Endothelial cell of umbilical vein (primary cell): ENCODE results near the gene PHLPP1. TPM values are rescaled to one million over a fixed set of nuclear protein-coding genes. Genes with fewer than 3 reads are reported as not detected.

Experiments used
- BruUV-seq: library from RNA; stranded (reverse); fragments of 400-500 nt; replicated peaks from 2 replicates; lab custom pipeline; 2021; lab: Mats Ljungman, UMichigan
- CTCF ChIA-PET: fragments of 300-600, 350-600 bp; sonication (Branson Sonifier 250); formaldehyde crosslinking; loops from one replicate; lab custom pipeline; 2021; ENCODE audit warnings: antibody characterized with exemption, inconsistent platforms; lab: Charles Lee
- POLR2A ChIA-PET: fragments of 300-600, 350-600 bp; sonication (Branson Sonifier 250); formaldehyde crosslinking; loops from one replicate; lab custom pipeline; 2021; ENCODE audit warnings: antibody characterized with exemption, inconsistent platforms; lab: Charles Lee
- DNase-seq: peaks from one replicate; pipeline ENCODE4 v3.0.0-alpha.2; 2011; ENCODE audit warnings: low read depth, low spot score
- FAIRE-seq: peaks from 2 replicates; lab custom pipeline; 2011; peaks lifted over from hg19 to GRCh38; lab: Jason Lieb, UNC
- H2AFZ ChIP-seq: 2 replicates; pipeline ENCODE4 v1.6.0; 2012; ENCODE audit warnings: low read depth, low read length, control low read depth, inconsistent platforms
- H3K27ac ChIP-seq: 2 replicates; pipeline ENCODE4 v1.5.1; 2011; ENCODE audit warnings: low read depth, mild to moderate bottlenecking, control low read depth, low read length, moderate library complexity; ENCODE audit not compliant: insufficient read depth
- H3K27me3 ChIP-seq, 2 experiments: 2 replicates each; pipeline versions ENCODE4 v1.6.0 to v1.6.1; 2011; ENCODE audit warnings: low read length in 2 of 2, mixed read lengths in 1 of 2; ENCODE audit not compliant: control insufficient read depth in 2 of 2, insufficient read depth in 2 of 2
- H3K36me3 ChIP-seq, 2 experiments: 2 replicates in 1 of 2; 3 replicates in 1 of 2; pipeline ENCODE4 v1.5.1; 2011; ENCODE audit warnings: low read length in 2 of 2, mild to moderate bottlenecking in 1 of 2, moderate library complexity in 1 of 2; ENCODE audit not compliant: control insufficient read depth in 2 of 2, insufficient read depth in 2 of 2; ENCODE audit errors: extremely low read depth in 1 of 2
- H3K4me1 ChIP-seq: 3 replicates; pipeline ENCODE4 v1.5.1; 2011; ENCODE audit warnings: mild to moderate bottlenecking, low read length; ENCODE audit not compliant: control insufficient read depth, insufficient read depth; ENCODE audit errors: extremely low read depth
- H3K4me2 ChIP-seq: 2 replicates; pipeline ENCODE4 v1.6.1; 2011; ENCODE audit warnings: low read length, control low read depth, mixed read lengths; ENCODE audit not compliant: insufficient read depth
- H3K4me3 ChIP-seq, 3 experiments: fragments of 200-600 bp in 1 of 3; sonication (generic), shearing (Covaris generic) in 1 of 3; replicated peaks in 1 of 3; 2 replicates each; pipeline ENCODE4 v1.5.1; 2011 to 2016; ENCODE audit warnings: control low read depth in 3 of 3, low read length in 3 of 3, mild to moderate bottlenecking in 2 of 3, inconsistent platforms in 1 of 3, low read depth in 1 of 3, moderate library complexity in 1 of 3; ENCODE audit not compliant: insufficient read depth in 1 of 3
- H3K79me2 ChIP-seq: 2 replicates; pipeline ENCODE4 v1.6.0; 2012; ENCODE audit warnings: low read length, inconsistent platforms; ENCODE audit not compliant: control insufficient read depth, insufficient read depth
- H3K9ac ChIP-seq: replicated peaks from 2 replicates; pipeline ENCODE3; 2011; ENCODE audit warnings: low read length, control low read depth; ENCODE audit not compliant: insufficient read depth; ENCODE audit errors: extremely low read depth
- H3K9me1 ChIP-seq: replicated peaks from 3 replicates; pipeline ENCODE4 v1.6.0; 2011; ENCODE audit warnings: mild to moderate bottlenecking, low read length; ENCODE audit not compliant: control insufficient read depth, insufficient read depth; ENCODE audit errors: extremely low read depth
- H3K9me3 ChIP-seq: replicated peaks from 2 replicates; pipeline ENCODE4 v1.5.1; 2012; ENCODE audit warnings: low read length, inconsistent platforms; ENCODE audit not compliant: control insufficient read depth, insufficient read depth
- H4K20me1 ChIP-seq: replicated peaks from 2 replicates; pipeline ENCODE3; 2011; ENCODE audit warnings: mild to moderate bottlenecking, low read length; ENCODE audit not compliant: control insufficient read depth, insufficient read depth; ENCODE audit errors: extremely low read depth
- EZH2 ChIP-seq: IDR thresholded peaks from 2 replicates; pipeline ENCODE4 v1.6.1; 2012; ENCODE audit warnings: borderline replicate concordance, low read depth, mild to moderate bottlenecking, moderate library complexity, low read length, inconsistent platforms; ENCODE audit not compliant: severe bottlenecking
- FOS ChIP-seq: IDR thresholded peaks from 2 replicates; pipeline ENCODE4 v1.6.1; 2011; ENCODE audit warnings: mild to moderate bottlenecking, low read length, moderate library complexity, borderline replicate concordance; ENCODE audit not compliant: insufficient read depth
- GATA2 ChIP-seq: IDR thresholded peaks from 2 replicates; pipeline ENCODE4 v1.7.0; 2011; ENCODE audit warnings: low read depth, mild to moderate bottlenecking, moderate library complexity, mixed read lengths, low read length; ENCODE audit not compliant: insufficient read length, insufficient read depth
- JUN ChIP-seq: IDR thresholded peaks from 2 replicates; pipeline ENCODE4 v1.6.1; 2011; ENCODE audit warnings: borderline replicate concordance, low read depth; ENCODE audit not compliant: insufficient read length, insufficient read depth
- POLR2A ChIP-seq: IDR thresholded peaks from 2 replicates; pipeline ENCODE4 v1.6.1; 2012; ENCODE audit warnings: low read depth, mild to moderate bottlenecking, control low read depth, low read length
- dilution Hi-C: fragments of 300-500 bp; cut with MboI; formaldehyde crosslinking; loops from one replicate; pipeline ENCODE4 v1.15.0; 2019; ENCODE audit warnings: low sequenced_read_pairs; ENCODE audit not compliant: extremely low pct_ligation_motif_present
- intact Hi-C: fragments of 100-400 bp; cut with micrococcal nuclease; formaldehyde crosslinking; loops from one replicate; pipeline ENCODE4 v1.10.0; 2022
- polyA plus RNA-seq, 4 experiments: library from polyadenylated mRNA; depleted of rRNA in 3 of 4; stranded (reverse) in 3 of 4; unstranded in 1 of 4; fragments of >200 nt; gene quantifications; 2 replicates each; pipeline versions ENCODE4 v1.2.1 to v1.2.3, GENCODE V29; 2011 to 2012; ENCODE audit warnings: missing spikeins in 1 of 4
- total RNA-seq: library from RNA; stranded (reverse); gene quantifications from 2 replicates; pipeline ENCODE4 v1.2.3, GENCODE V29; 2021
- TF ChIP-seq, protein P1 (sequence below), 2 donors: IDR thresholded peaks; 1 replicate in 1 of 2; 2 replicates in 1 of 2; pipeline ENCODE4 v1.5.1; 2011; ENCODE audit warnings: low read length in 2 of 2, mild to moderate bottlenecking in 2 of 2, moderate library complexity in 2 of 2, control low read depth in 1 of 2, inconsistent platforms in 1 of 2, low read depth in 1 of 2; ENCODE audit not compliant: insufficient read depth in 1 of 2; ENCODE audit errors: extremely low read depth in 1 of 2
- TF ChIP-seq, protein P2 (sequence below): IDR thresholded peaks from 2 replicates; pipeline ENCODE4 v1.6.1; 2011; ENCODE audit not compliant: insufficient read depth, insufficient read length

The PHLPP1 gene
- total and polyA plus RNA-seq, 2 donors (not counting 3 experiments of a cell fraction or from before 2014, with no cell fraction given) = 4.0 to 10.8 TPM

DNA sequence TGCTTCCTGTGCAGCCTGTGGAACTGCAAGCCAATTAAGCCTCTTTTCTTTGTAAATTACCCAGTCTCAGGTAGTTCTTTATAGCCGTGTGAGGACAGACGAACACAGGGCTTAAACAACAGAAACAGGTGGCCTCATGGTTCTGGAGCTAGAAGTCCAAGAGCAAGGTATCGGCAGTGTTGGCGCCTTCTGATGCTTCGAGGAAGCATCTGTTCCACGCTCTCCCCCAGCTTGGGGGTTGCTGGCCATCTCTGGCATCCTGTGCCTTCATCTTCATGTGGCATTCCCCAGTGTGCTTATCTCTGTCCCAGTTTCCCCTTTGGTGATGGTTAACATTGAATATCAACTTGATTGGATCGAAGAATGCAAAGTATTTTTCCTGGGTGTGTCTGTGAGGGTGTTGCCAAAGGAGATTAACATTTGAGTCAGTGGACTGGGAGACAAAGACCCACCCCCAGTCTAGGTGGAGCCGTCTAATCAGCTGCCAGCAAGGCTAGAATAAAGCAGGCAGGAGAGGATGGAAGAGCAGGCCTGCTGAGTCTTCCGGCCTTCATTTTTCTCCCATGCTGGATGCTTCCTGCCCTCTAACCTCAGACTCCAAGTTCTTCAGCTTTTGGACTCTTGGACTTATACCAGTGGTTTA is 287.6 kb downstream of the PHLPP1 start:
- no peak overlapping the region for H3K4me3 ChIP-seq
- TF ChIP-seq EZH2 (no peak), JUN (no peak), POLR2A (no peak), GATA2 (no peak), FOS (no peak)
- TF ChIP-seq, protein P1, sequence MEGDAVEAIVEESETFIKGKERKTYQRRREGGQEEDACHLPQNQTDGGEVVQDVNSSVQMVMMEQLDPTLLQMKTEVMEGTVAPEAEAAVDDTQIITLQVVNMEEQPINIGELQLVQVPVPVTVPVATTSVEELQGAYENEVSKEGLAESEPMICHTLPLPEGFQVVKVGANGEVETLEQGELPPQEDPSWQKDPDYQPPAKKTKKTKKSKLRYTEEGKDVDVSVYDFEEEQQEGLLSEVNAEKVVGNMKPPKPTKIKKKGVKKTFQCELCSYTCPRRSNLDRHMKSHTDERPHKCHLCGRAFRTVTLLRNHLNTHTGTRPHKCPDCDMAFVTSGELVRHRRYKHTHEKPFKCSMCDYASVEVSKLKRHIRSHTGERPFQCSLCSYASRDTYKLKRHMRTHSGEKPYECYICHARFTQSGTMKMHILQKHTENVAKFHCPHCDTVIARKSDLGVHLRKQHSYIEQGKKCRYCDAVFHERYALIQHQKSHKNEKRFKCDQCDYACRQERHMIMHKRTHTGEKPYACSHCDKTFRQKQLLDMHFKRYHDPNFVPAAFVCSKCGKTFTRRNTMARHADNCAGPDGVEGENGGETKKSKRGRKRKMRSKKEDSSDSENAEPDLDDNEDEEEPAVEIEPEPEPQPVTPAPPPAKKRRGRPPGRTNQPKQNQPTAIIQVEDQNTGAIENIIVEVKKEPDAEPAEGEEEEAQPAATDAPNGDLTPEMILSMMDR (IDR thresholded peaks at IDR 0.05; ENCODE audit: extremely low read depth in 1 of 2, insufficient read depth in 1 of 2, low read depth in 1 of 2, low read length in 2 of 2) = no peak
- TF ChIP-seq, protein P2, sequence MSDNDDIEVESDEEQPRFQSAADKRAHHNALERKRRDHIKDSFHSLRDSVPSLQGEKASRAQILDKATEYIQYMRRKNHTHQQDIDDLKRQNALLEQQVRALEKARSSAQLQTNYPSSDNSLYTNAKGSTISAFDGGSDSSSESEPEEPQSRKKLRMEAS = no peak
- dilution Hi-C loops (no loop called here), intact Hi-C loops (no loop called here)
- H3K36me3 ChIP-seq = no peaks in the 10 kb centered on the region
- H3K27ac ChIP-seq = no peak overlapping the region
- no peaks in the 10 kb centered on the region for H3K9me1 ChIP-seq
- H3K4me1 ChIP-seq = peaks cover 10% of the 10 kb centered on the region
- H3K9ac ChIP-seq = no peak overlapping the region
- no peak overlapping the region for H2AFZ ChIP-seq
- FAIRE-seq (no peak), DNase-seq (no peak)
- POLR2A ChIA-PET = no interaction called here
- no peaks in the 10 kb centered on the region for H3K9me3 ChIP-seq
- no peak overlapping the region for H3K4me2 ChIP-seq
- BruUV-seq = no TSS peak
- H3K79me2 ChIP-seq = no peaks in the 10 kb centered on the region
- no peaks in the 10 kb centered on the region for H4K20me1 ChIP-seq
- H3K27me3 ChIP-seq = no peaks in the 10 kb centered on the region
- CTCF ChIA-PET = interaction anchor here (2.2 kb wide), 1 partner anchor 14 kb away, joined by 5 read pairs; no protein-coding TSS in a partner anchor
